K562 (cell line): ENCODE measurements around the gene LSP1. TPM values are rescaled to one million over a fixed set of nuclear protein-coding genes. Genes with fewer than 3 reads are reported as not detected.

Experiments
- CUX1 ChIP-seq: fragments of 200-800 bp; sonication (Bioruptor generic); IDR thresholded peaks from 2 replicates; pipeline ENCODE4 v1.6.1; 2016; ENCODE audit warnings: missing genetic modification characterization, missing compliant biosample characterization
- PREB ChIP-seq: sonication (generic); formaldehyde crosslinking; IDR thresholded peaks from 2 replicates; pipeline ENCODE4 v1.8.1; 2023; ENCODE audit warnings: mild to moderate bottlenecking, missing genetic modification reagents
- RBM14 ChIP-seq: fragments of 200-400 bp; formaldehyde crosslinking; IDR thresholded peaks from 2 replicates; pipeline ENCODE4 v1.6.1; 2018; ENCODE audit warnings: low read depth, mild to moderate bottlenecking, low read length, moderate library complexity, borderline replicate concordance; ENCODE audit not compliant: insufficient read depth
- ZBTB2 ChIP-seq: fragments of 450-650 bp; IDR thresholded peaks from 2 replicates; pipeline ENCODE4 v1.6.1; 2016; ENCODE audit warnings: antibody characterized with exemption
- ZBTB40 ChIP-seq, 2 experiments: fragments of 450-650 bp in 1 of 2; sonication (generic) in 1 of 2; formaldehyde crosslinking in 1 of 2; IDR thresholded peaks; 2 replicates each; pipeline versions ENCODE4 v1.7.1 to v1.9.0; 2016 to 2022; ENCODE audit warnings: inconsistent platforms in 1 of 2, mild to moderate bottlenecking in 1 of 2, missing genetic modification reagents in 1 of 2
- ZNF282 ChIP-seq: sonication (generic); formaldehyde crosslinking; IDR thresholded peaks from 2 replicates; pipeline ENCODE4 v1.8.1; 2023; ENCODE audit warnings: missing genetic modification reagents
- polyA plus RNA-seq, 8 experiments: library from polyadenylated mRNA; depleted of rRNA in 4 of 8; stranded (reverse) in 5 of 8; unstranded in 3 of 8; fragments of >200 nt; fragmentation: Nextera tagmentation in 2 of 8; fragmentation: Illumina TruSeq in 1 of 8; extraction: Ambion mirVana in 2 of 8; extraction: Trizol in 1 of 8; gene quantifications; 2 replicates each; pipeline versions ENCODE4 v1.2.1 to v1.2.3, GENCODE V29; 2011 to 2014; ENCODE audit warnings: inconsistent platforms in 1 of 8, missing spikeins in 1 of 8
- total RNA-seq, 7 experiments: library from RNA; depleted of rRNA in 6 of 7; stranded (reverse); fragments of >200 nt in 6 of 7; fragmentation: Illumina TruSeq in 2 of 7; extraction: Trizol in 2 of 7; gene quantifications; 2 replicates each; pipeline versions ENCODE4 v1.2.1 to v1.2.3, GENCODE V29; 2011 to 2021; ENCODE audit warnings: low replicate concordance in 1 of 7

The LSP1 gene
- total and polyA plus RNA-seq, 9 of the 15 experiments (the other 6 are each of a cell fraction or from before 2014, with no cell fraction given) = 0.08 to 2.9 (median 0.65) TPM; not detected in 2

- TF ChIP-seq ZBTB40 (IDR thresholded peaks at IDR 0.05) = no peak
- no peak for TF ChIP-seq ZBTB40 (CRISPR knock-in tag; IDR thresholded peaks at IDR 0.05)
- TF ChIP-seq ZBTB2 = no peak
- no peak for TF ChIP-seq ZNF282 (CRISPR knock-in tag)
- no peak for TF ChIP-seq PREB (CRISPR knock-in tag)
- no peak for TF ChIP-seq RBM14
- TF ChIP-seq CUX1 = no peak
These were observed 15.3 kb downstream of the LSP1 start (continued) for GRCh38 chr11:1868056-1868635.
